ENCODE results near the gene HECTD1. TPM values are rescaled to one million over a fixed set of nuclear protein-coding genes. Genes with fewer than 3 reads are reported as not detected.

The HECTD1 gene
- total and polyA plus RNA-seq, 9 of the 15 experiments (the other 6 are each of a cell fraction or from before 2014, with no cell fraction given) = 27.9 to 111 (median 78.1) TPM

GRCh38 chr14:31133133-31133532 lies 74.5 kb downstream of the HECTD1 start:
- Histone ChIP-seq H3K9me3 (replicated peaks; ENCODE audit: control insufficient read depth, insufficient read depth, low read depth, low read length) (no peaks in the 10 kb centered on the region), H3K27ac (ENCODE audit: extremely low read depth, low read depth, low read length) (no peak overlapping the region), H3K27me3 (ENCODE audit: control insufficient read depth in 2 of 2, insufficient read depth in 2 of 2, low read length in 2 of 2) (no peaks in the 10 kb centered on the region), H3K4me2 (ENCODE audit: insufficient read depth, low read length) (no peak overlapping the region), H3K79me2 (ENCODE audit: control insufficient read depth, insufficient read depth, low read length) (no peaks in the 10 kb centered on the region), H3K9me1 (ENCODE audit: control insufficient read depth, insufficient read depth, low read length) (no peaks in the 10 kb centered on the region), H4K20me1 (replicated peaks; ENCODE audit: control insufficient read depth, insufficient read depth, low read length) (no peaks in the 10 kb centered on the region), H3K4me3 (no peak overlapping the region), H3K9ac (ENCODE audit: insufficient read depth in 1 of 2, low read depth in 2 of 2, low read length in 2 of 2) (no peak overlapping the region), H2AFZ (ENCODE audit: low read depth, low read length) (no peak overlapping the region), H3K36me3 (ENCODE audit: control insufficient read depth, insufficient read depth, low read length) (peaks cover 82% of the 10 kb centered on the region), H3K4me1 (replicated peaks in 1 of 2; ENCODE audit: control insufficient read depth in 2 of 2, insufficient read depth in 2 of 2, low read length in 2 of 2) (no peaks in the 10 kb centered on the region)
- in situ Hi-C loops (cut with MboI) (no loop called here), intact Hi-C loops (cut with micrococcal nuclease) (no loop called here)
- ChIA-PET POLR2A (interaction anchor here (0.7 kb wide), 1 partner anchor 30 kb away, joined by 4 read pairs; no protein-coding TSS in a partner anchor), CTCF (ENCODE audit: low intra/inter-chr PET ratio) (no interaction called here)
- no peak for TF ChIP-seq ZNF583 (CRISPR knock-in tag; IDR thresholded peaks at IDR 0.05)
- TF ChIP-seq ZNF696 (CRISPR knock-in tag; conservative IDR thresholded peaks at IDR 0.05) = no peak
- no peak for TF ChIP-seq E2F3 (CRISPR knock-in tag; IDR thresholded peaks at IDR 0.05)
- TF ChIP-seq ZNF212 (CRISPR knock-in tag; IDR thresholded peaks at IDR 0.05) = no peak
- TF ChIP-seq ZNF12 (CRISPR knock-in tag; IDR thresholded peaks at IDR 0.05) = no peak
- no peak for TF ChIP-seq NELFE (IDR thresholded peaks at IDR 0.05; ENCODE audit: insufficient read depth, insufficient read length)
- FAIRE-seq = no peak
- ATAC-seq = no peak
- no TSS peak for BruUV-seq (replicated peaks)
- no peak for DNase-seq (ENCODE audit: extremely low read depth in 1 of 4, low spot score in 3 of 4)
- 97% methylated on average over 6 of the region's 6 CpGs for WGBS (ENCODE audit: insufficient coverage, low coverage, missing lambda C conversion rate)

Data from K562 (cell line).